Iris pigment epithelial cell (primary cell): ENCODE results near the gene REEP5.
"Not testable (repeated sequence)": the region's sequence is repeated elsewhere in the genome, so short reads cannot be mapped to it uniquely, and the experiment has no call there.

Experiments
- DNase-seq: peaks from one replicate; pipeline ENCODE4 v3.0.0-alpha.2; 2011; ENCODE audit warnings: low read depth

The REEP5 gene

GRCh38 chr5:112933105-112933504 lies 11.1 kb upstream of the REEP5 start:
- no peak for DNase-seq

- no peak for DNase-seq
These were observed 9.4 kb upstream of the REEP5 start for GRCh38 chr5:112931473-112931872.

- DNase-seq = no peak
These were observed 8.0 kb upstream of the REEP5 start for GRCh38 chr5:112930082-112930344.

- no peak for DNase-seq
These were observed 7.5 kb upstream of the REEP5 start for GRCh38 chr5:112929336-112930081.

DNA sequence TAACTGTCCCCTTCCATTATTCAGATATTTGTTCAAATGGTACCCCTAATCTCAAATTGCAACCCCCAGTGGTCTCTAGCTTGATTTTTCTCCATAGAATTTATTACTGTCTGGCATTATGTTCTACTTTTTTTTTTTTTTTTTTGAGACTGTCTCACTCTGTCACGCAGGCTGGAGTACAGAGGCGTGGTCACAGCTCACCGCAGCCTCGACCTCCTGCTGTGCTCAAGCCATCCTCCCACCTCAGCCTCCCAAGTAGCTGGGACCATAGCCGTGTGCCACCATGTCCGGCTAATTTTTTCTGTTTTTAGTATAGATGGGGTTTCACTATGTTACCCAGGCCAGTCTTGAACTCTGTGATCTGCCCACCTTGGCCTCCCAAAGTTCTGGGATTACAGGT lies 2.0 kb upstream of the REEP5 start:
- DNase-seq = no peak

DNA sequence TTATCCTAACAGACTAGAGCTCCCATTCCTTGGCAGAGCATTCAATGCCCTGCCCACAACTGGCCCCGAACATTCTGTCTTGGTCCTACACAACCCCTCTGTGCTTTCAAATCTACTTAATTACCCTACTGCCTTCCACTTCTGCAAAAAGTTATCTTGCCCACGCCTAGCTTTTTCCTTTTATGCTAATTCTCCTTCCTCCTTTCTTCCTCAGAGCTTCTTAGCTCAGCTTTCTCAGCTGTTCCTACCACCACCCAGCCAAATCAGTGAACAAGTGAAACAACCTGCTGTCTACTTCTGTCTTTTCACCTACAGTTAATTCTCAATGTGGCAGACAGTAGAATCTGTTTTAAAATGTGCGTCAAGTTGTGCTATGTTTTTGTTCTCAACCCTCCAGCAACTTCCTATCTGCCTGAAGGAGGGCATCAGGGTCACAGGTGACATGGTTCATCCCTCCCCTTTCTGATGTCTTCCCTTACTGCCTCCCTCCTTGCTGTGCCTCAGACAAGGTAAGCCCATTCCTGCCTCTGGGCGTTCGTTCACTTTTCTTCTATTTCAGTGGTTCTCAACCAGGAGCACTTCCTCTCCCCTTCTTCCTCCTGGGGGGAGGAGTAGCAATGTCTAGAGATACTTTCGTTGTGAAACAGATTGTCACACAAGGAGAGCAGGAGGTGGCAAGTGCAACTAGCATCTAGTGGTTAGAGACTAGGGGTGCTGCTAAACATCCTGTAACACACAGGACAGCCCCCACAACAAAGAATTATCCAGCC lies 1.3 kb upstream of the REEP5 start:
- DNase-seq = no peak

DNA sequence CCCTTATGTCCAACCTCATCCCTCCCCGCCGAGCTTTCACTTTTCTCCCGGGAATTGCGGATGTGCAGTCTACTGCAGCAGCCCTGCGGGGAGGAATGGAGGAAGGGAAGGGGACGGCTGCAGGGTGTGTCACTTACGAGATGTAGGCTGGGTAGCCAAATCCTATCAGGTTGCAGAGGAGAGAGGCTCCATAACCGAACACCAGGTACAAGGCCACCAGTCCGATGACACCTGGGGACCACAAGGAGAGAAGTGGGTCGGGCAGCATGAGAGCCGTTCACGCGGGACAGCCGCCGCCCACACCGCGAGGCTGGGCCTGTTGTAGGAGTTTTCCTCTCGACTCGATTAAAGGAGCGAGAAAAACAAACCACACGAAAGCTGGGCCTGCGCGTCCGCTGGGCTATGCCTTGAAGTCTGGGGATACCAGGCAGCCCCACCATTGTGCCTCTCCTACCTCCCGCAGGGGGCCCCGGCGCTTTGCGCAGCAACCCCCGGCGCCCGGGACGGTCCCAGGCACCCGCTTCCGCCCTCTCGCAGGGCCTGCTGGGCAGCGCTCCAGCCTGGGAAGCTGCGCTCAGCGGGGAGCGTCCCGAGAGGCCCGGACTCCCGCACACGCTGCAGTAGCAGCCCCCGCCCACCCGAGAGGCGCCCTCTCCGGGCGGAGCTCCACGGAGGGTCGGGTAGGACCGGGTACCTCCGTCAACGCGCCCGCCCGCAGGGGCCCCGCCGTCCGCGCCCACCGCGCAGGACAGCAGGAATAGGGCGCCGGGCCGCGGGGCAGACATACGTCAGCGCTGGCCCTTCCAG lies 798 bp downstream of the REEP5 start:
- peak; percentile 77 for DNase-seq

GRCh38 chr5:112919972-112920371 lies 2.1 kb downstream of the REEP5 start:
- no peak for DNase-seq

- peak; percentile 54 for DNase-seq
These were observed 3.3 kb downstream of the REEP5 start for GRCh38 chr5:112918679-112919078.

DNA sequence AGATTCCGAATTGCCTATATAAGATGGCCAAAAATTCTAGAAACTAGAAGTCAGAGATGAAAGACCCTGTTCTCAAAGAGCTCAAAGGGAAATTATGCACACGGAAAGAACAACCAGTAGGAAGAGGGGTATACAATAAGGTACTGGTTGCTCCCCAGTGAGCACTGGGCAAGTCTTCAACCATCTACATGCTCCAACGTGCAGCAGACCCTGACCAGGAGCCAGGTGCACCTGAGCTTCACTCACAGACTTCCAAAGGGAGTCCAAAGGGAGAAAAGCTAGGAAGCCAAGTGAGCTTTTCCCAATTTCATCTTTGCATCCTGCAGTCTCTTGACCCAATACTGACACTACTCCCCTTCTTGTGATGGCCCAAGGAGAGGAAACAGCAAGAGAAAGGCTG lies 3.9 kb downstream of the REEP5 start:
- no peak for DNase-seq

GRCh38 chr5:112917453-112917995 lies 4.5 kb downstream of the REEP5 start:
- peak; percentile 40 for DNase-seq

GRCh38 chr5:112915831-112916230 lies 6.2 kb downstream of the REEP5 start:
- no peak for DNase-seq

GRCh38 chr5:112914584-112914983 lies 7.4 kb downstream of the REEP5 start:
- peak; percentile 60 for DNase-seq

DNA sequence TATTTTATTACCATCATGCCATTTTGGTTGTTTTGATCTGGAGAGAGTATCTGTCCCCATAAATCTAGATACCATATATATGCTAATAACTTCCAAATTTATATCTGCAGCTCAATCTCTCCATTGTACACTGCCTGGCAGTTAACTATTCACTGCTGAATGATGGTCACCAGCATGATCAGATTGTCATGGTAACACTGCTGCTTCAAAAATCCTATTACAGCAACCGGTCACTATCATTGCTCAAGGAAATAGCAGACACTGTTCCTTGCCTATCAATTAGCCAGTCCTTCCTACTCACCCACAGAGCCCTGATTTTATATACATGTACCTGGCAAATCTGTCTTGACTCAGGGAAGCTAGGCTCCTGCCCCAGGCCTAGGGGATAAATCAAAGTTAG lies 11.5 kb downstream of the REEP5 start:
- DNase-seq = no peak

- DNase-seq = no peak
These were observed 13.2 kb downstream of the REEP5 start for GRCh38 chr5:112908854-112909253.

DNA sequence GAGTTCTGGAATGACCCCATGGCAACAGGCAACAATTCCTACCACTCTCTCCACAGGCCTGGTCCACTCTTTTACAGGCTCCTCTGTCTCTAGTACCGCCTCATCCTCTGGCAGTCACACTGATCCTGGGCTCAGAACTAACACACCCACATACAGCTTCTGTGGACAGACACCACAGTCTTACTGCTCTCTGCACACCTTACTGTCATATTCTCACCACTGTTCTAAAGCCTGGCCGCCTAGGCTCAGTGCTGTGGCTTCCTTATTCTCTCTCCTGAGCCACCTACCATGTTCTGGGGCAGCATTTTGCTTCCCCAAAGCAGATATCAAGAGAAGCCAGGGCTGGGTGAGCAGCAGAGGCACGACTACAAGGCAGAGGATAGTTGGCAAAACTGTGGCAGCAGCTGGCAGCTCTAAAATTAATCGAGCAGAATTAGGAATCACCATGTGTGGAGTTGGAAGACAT lies 14.8 kb downstream of the REEP5 start:
- no peak for DNase-seq

- no peak for DNase-seq
These were observed 15.4 kb downstream of the REEP5 start for GRCh38 chr5:112906637-112907036.

DNA sequence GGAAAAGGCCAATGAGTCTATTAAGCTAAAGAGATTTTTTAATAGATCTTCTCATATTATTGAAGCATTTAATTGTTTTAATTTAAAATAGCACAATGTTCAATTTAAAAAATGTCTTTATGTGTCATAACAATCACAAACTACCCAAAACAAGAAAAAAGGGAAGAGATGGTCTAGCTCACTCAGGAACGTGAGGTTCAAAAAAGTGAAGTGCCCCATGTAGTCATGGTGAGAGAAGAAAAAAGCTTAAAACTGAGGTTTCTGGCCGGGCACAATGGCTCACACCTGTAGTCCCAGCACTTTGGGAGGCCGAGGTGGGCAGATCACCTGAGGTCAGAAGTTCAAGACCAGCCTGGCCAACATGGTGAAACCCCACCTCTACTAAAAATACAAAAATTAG lies 17.0 kb downstream of the REEP5 start:
- DNase-seq = not testable (repeated sequence)

- DNase-seq = no peak
These were observed 19.5 kb downstream of the REEP5 start for GRCh38 chr5:112902561-112902960.

DNA sequence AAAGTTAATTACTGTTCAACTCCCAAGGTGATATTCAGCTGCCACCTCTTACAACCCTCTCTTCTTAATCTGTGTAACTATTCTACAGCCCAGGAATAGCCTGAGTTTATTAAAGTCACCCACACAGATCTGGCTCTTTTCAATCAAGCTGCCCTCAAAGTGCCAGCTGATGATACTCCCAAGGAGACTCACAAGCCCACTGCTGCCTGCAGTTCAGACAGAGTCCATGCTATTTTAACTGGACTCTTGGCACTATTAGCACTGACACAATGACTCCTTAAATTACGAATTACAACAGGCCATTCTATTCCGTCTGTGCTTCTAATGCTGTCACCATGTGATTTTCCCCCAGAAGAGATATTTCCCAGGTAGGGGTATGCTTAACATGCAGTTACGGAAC lies 26.3 kb downstream of the REEP5 start:
- no peak for DNase-seq

DNA sequence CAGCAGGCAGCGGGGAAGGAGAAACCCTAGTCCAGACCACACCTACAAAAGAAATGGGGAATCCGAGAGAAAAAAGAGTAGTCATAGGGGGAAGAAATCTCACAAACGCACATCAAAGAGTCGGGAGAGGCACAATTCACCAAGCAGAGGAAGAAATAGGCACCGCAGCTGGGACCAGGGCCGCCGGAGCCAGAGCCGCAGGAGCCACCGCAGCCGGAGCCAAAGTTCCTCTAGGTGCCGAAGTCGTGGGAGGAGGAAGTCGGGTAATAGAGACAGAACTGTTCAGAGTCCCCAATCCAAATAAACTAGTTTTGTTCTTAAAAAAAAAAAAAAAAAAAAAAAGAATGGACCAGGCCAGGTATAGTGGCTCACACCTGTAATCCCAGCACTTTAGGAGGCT lies 29.3 kb downstream of the REEP5 start:
- no peak for DNase-seq

DNA sequence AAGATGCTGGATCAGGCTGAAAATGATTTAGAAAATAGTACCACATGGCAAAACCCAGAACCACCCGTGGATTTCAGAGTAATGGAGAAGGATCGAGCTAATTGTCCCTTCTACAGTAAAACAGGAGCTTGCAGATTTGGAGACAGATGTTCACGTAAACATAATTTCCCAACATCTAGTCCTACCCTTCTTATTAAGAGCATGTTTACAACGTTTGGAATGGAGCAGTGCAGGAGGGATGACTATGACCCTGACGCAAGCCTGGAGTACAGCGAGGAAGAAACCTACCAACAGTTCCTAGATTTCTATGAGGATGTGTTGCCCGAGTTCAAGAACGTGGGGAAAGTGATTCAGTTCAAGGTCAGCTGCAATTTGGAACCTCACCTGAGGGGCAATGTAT lies 30.0 kb downstream of the REEP5 start:
- DNase-seq = not testable (repeated sequence)

- no peak for DNase-seq
These were observed 35.1 kb downstream of the REEP5 start for GRCh38 chr5:112886975-112887374.
